Smooth muscle cell (in vitro differentiated cells): ENCODE measurements around the gene TNFRSF9. TPM values are rescaled to one million over a fixed set of nuclear protein-coding genes. Genes with fewer than 3 reads are reported as not detected.

ENCODE experiments used
- DNase-seq: peaks from one replicate; lab custom pipeline; 2025; ENCODE audit not compliant: unreplicated experiment; lab: John Stamatoyannopoulos, UW
- H2AFZ ChIP-seq: fragments of 200-600 bp; sonication (generic); 2 replicates; pipeline ENCODE4 v1.6.0; 2016; ENCODE audit warnings: antibody characterized with exemption, low read depth, mild to moderate bottlenecking
- H3F3A ChIP-seq: fragments of 200-600 bp; sonication (generic); 2 replicates; pipeline ENCODE4 v1.6.0; 2017; ENCODE audit warnings: antibody characterized with exemption, low read depth
- H3K27ac ChIP-seq: fragments of 200-600 bp; sonication (generic); 2 replicates; pipeline ENCODE4 v1.5.1; 2016; ENCODE audit warnings: low read depth, mild to moderate bottlenecking
- H3K27me3 ChIP-seq: fragments of 200-600 bp; sonication (generic); 2 replicates; pipeline ENCODE4 v1.6.1; 2016; ENCODE audit warnings: low read depth, mild to moderate bottlenecking
- H3K36me3 ChIP-seq: fragments of 200-600 bp; sonication (generic); 2 replicates; pipeline ENCODE4 v1.5.1; 2016; ENCODE audit warnings: low read depth
- H3K4me1 ChIP-seq: fragments of 200-600 bp; sonication (generic); 2 replicates; pipeline ENCODE4 v1.5.1; 2016; ENCODE audit warnings: low read depth
- H3K4me2 ChIP-seq: fragments of 200-600 bp; sonication (generic); 2 replicates; pipeline ENCODE4 v1.6.0; 2016; ENCODE audit warnings: mild to moderate bottlenecking
- H3K4me3 ChIP-seq: fragments of 200-600 bp; sonication (generic); 2 replicates; pipeline ENCODE4 v1.5.1; 2016; ENCODE audit warnings: mild to moderate bottlenecking
- H3K79me2 ChIP-seq: fragments of 200-600 bp; sonication (generic); 2 replicates; pipeline ENCODE4 v1.6.0; 2016; ENCODE audit warnings: low read depth, mild to moderate bottlenecking
- H3K9ac ChIP-seq: fragments of 200-600 bp; sonication (generic); 2 replicates; pipeline ENCODE4 v1.6.0; 2016; ENCODE audit warnings: low read depth
- H3K9me3 ChIP-seq: fragments of 200-600 bp; sonication (generic); replicated peaks from 2 replicates; pipeline ENCODE4 v1.5.1; 2016; ENCODE audit warnings: low read depth
- H4K20me1 ChIP-seq: fragments of 200-600 bp; sonication (generic); 2 replicates; pipeline ENCODE4 v1.6.0; 2016; ENCODE audit warnings: low read depth
- WGBS: methylation state at CpG from one replicate; pipeline ENCODE4 v1.1.7; 2016; ENCODE audit warnings: low lambda C conversion rate; 5-methylcytosine and 5-hydroxymethylcytosine counted together
- polyA plus RNA-seq: library from polyadenylated mRNA; unstranded; fragments of >200 nt; fragmentation: Nextera tagmentation; extraction: Ambion mirVana; gene quantifications from 2 replicates; pipeline ENCODE4 v1.2.1, GENCODE V29; 2016
- total RNA-seq: library from RNA; depleted of rRNA; stranded (reverse); fragments of >200 nt; gene quantifications from 2 replicates; pipeline ENCODE4 v1.2.3, GENCODE V29; 2014
- TF ChIP-seq, protein P1 (sequence below): fragments of 200-600 bp; sonication (generic); IDR thresholded peaks from 2 replicates; pipeline ENCODE4 v1.5.1; 2017; ENCODE audit warnings: borderline replicate concordance, mild to moderate bottlenecking, antibody characterized with exemption; ENCODE audit not compliant: insufficient read depth, poor library complexity, severe bottlenecking

Gene TNFRSF9
- total and polyA plus RNA-seq, 2 experiments from 2014 or later = 0.09 to 0.45 TPM

DNA sequence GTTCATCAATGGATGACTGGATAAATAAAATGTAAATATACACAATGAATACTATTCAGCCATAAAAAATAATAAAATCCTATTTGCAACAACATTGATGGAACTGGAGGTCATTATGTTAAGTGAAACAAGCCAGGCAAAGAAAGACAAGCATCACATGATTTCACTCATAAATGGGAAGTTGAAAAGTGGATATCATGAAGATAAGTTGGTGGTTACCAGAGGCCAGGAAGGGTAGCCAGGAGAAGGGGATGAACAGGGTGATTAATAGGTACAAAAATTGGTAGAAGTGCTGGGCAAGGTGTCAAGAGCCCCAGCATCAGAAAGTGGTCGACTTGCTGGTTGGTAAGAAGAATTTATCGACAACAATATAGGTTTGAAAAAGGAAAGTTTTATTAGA lies 19.5 kb upstream of the TNFRSF9 start:
- H3K79me2 ChIP-seq = peaks cover 38% of the 10 kb centered on the region
- no peaks in the 10 kb centered on the region for H4K20me1 ChIP-seq
- H3K4me1 ChIP-seq = peaks cover 12% of the 10 kb centered on the region
- DNase-seq = no peak
- H3K4me3 ChIP-seq = peak overlapping the region; percentile 89
- no peaks in the 10 kb centered on the region for H3K27me3 ChIP-seq
- H3F3A ChIP-seq = peaks cover 4% of the 10 kb centered on the region
- no peak overlapping the region for H2AFZ ChIP-seq
- no peak overlapping the region for H3K27ac ChIP-seq
- H3K9ac ChIP-seq = no peak overlapping the region
- peak overlapping the region; percentile 92 for H3K4me2 ChIP-seq
- WGBS = 98% methylated on average over 2 of the region's 2 CpGs
- H3K36me3 ChIP-seq = peaks cover 10% of the 10 kb centered on the region
- TF ChIP-seq, protein P1, sequence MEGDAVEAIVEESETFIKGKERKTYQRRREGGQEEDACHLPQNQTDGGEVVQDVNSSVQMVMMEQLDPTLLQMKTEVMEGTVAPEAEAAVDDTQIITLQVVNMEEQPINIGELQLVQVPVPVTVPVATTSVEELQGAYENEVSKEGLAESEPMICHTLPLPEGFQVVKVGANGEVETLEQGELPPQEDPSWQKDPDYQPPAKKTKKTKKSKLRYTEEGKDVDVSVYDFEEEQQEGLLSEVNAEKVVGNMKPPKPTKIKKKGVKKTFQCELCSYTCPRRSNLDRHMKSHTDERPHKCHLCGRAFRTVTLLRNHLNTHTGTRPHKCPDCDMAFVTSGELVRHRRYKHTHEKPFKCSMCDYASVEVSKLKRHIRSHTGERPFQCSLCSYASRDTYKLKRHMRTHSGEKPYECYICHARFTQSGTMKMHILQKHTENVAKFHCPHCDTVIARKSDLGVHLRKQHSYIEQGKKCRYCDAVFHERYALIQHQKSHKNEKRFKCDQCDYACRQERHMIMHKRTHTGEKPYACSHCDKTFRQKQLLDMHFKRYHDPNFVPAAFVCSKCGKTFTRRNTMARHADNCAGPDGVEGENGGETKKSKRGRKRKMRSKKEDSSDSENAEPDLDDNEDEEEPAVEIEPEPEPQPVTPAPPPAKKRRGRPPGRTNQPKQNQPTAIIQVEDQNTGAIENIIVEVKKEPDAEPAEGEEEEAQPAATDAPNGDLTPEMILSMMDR = no peak
- no peaks in the 10 kb centered on the region for H3K9me3 ChIP-seq

DNA sequence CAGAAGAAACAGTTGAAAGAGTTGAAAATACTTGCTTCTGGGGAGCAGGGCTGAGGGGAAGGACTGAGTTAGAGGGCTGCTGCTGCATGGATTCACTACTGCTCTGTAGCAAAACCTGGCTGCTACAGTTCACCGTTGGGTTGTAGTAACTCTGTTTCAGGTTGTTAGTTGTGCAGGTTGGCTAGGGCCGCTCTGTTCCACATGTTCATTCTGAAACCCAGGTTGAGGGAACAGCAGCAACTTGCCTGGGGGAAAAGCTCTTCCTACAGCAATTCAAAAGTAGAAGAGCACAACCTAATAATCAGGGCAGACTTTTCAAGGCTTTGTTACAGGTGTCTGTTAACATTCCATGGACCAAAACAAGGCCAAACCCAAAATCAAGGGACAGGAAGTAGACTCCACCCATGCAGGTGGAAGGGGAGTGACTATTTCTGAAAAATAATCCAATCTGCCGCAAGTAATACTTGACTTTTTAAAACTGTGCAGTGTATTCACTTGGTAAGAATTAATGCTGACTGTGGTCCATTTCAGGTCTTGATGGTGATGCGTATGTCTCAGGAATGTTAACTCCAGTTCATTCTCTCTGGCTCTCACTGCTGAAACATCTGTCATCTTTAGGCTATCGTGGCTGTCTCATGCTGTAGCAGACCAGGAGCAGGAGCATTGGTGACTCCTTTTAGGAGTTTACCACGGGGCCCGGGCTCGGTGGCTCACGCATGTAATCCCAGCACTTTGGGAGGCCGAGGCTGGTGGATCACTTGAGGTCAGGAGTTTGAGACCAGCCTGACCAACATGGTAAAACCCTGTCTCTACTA lies 15.8 kb upstream of the TNFRSF9 start:
- H3K79me2 ChIP-seq = peaks cover 4% of the 10 kb centered on the region
- no peak overlapping the region for H3K4me3 ChIP-seq
- no peaks in the 10 kb centered on the region for H3K9me3 ChIP-seq
- peaks cover 4% of the 10 kb centered on the region for H3K4me1 ChIP-seq
- H4K20me1 ChIP-seq = no peaks in the 10 kb centered on the region
- no peak overlapping the region for H3K27ac ChIP-seq
- no peak overlapping the region for H3K9ac ChIP-seq
- no peak for DNase-seq
- no peaks in the 10 kb centered on the region for H3K27me3 ChIP-seq
- TF ChIP-seq, protein P1 = no peak
- no peak overlapping the region for H2AFZ ChIP-seq
- no peak overlapping the region for H3K4me2 ChIP-seq
- 67% methylated on average over 10 of the region's 10 CpGs for WGBS
- peaks cover 4% of the 10 kb centered on the region for H3F3A ChIP-seq
- no peaks in the 10 kb centered on the region for H3K36me3 ChIP-seq

DNA sequence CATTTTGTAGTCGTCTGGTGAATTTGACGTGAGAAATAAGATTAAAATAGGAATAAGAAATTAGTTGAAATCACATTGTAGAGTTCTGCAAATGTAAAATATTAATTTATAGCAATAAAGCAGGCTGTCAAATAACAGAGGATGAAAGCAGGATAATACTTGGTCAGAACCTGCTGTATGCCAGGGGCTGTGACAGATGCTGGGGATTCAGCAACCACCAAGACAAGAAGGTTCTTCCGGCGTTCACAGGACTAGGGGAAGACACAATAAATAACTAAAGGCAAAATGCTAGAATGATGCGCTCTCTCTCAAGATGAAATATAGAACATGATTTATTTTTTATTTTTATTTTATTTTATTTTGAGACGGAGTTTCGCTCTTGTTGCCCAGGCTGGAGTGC lies 14.0 kb upstream of the TNFRSF9 start:
- 94% methylated on average over 7 of the region's 7 CpGs for WGBS
- no peak overlapping the region for H2AFZ ChIP-seq
- no peak overlapping the region for H3K4me3 ChIP-seq

More for the DNA sequence above, 14.0 kb upstream of the TNFRSF9 start:
- Histone ChIP-seq H4K20me1 (no peaks in the 10 kb centered on the region), H3F3A (no peaks in the 10 kb centered on the region), H3K9ac (no peak overlapping the region), H3K36me3 (no peaks in the 10 kb centered on the region), H3K27ac (no peak overlapping the region), H3K4me2 (no peak overlapping the region), H3K9me3 (no peaks in the 10 kb centered on the region), H3K79me2 (no peaks in the 10 kb centered on the region), H3K4me1 (no peaks in the 10 kb centered on the region), H3K27me3 (no peaks in the 10 kb centered on the region)
- no peak for DNase-seq
- TF ChIP-seq, protein P1 = no peak
